Gastroesophageal sphincter (tissue), 3 donors: ENCODE measurements around the gene PJVK.
"Not testable (repeated sequence)": the region's sequence is repeated elsewhere in the genome, so short reads cannot be mapped to it uniquely, and the experiment has no call there.

Source experiments
- POLR2AphosphoS5 ChIP-seq: sonication (generic); formaldehyde crosslinking; IDR thresholded peaks from one replicate; pipeline ENCODE4 v1.6.1; 2017; ENCODE audit warnings: antibody characterized with exemption
- TF ChIP-seq, protein P1 (sequence below), 4 experiments: fragments of 200-600 bp in 2 of 4; fragments of 450-650 bp in 2 of 4; sonication (generic) in 1 of 4; IDR thresholded peaks; one replicate each; pipeline ENCODE4 v1.5.1; 2017 to 2019; ENCODE audit warnings: antibody characterized with exemption in 4 of 4, mild to moderate bottlenecking in 2 of 4, moderate library complexity in 2 of 4

DNA sequence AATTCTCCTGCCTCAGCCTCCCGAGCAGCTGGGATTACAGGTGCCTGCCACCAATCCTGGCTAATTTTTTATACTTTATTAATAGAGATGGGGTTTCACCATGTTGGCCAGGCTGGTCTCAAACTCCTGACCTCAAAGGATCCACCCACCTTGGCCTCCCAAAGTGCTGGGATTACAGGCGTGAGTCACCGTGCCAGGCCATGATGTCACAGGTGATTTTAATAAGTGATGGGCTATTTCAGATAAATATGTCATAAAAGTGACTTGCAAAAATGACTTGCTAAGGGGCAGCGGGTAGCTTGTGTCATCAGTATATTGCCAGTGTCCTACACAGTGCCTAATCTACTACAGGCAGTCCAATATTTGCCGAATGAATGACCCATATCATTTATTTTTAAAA, 20.1 kb downstream of the PJVK start:
- TF ChIP-seq, protein P1, sequence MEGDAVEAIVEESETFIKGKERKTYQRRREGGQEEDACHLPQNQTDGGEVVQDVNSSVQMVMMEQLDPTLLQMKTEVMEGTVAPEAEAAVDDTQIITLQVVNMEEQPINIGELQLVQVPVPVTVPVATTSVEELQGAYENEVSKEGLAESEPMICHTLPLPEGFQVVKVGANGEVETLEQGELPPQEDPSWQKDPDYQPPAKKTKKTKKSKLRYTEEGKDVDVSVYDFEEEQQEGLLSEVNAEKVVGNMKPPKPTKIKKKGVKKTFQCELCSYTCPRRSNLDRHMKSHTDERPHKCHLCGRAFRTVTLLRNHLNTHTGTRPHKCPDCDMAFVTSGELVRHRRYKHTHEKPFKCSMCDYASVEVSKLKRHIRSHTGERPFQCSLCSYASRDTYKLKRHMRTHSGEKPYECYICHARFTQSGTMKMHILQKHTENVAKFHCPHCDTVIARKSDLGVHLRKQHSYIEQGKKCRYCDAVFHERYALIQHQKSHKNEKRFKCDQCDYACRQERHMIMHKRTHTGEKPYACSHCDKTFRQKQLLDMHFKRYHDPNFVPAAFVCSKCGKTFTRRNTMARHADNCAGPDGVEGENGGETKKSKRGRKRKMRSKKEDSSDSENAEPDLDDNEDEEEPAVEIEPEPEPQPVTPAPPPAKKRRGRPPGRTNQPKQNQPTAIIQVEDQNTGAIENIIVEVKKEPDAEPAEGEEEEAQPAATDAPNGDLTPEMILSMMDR (IDR thresholded peaks at IDR 0.05), result not testable (repeated sequence)
- not testable (repeated sequence) for TF ChIP-seq POLR2AphosphoS5
